Fibroblast of gingiva (primary cell): ENCODE measurements around the gene RUVBL2.
"Not testable (repeated sequence)": the region's sequence is repeated elsewhere in the genome, so short reads cannot be mapped to it uniquely, and the experiment has no call there.

Experiments
- DNase-seq: peaks from one replicate; pipeline ENCODE4 v3.0.0-alpha.2; 2011; ENCODE audit warnings: low read depth

RUVBL2 gene

GRCh38 chr19:49018388-49019241 is 24.9 kb downstream of the RUVBL2 start:
- DNase-seq: not testable (repeated sequence)

- DNase-seq: no peak
These were observed 25.7 kb downstream of the RUVBL2 start for GRCh38 chr19:49019242-49019932.

GRCh38 chr19:49020342-49020741 is 26.7 kb downstream of the RUVBL2 start:
- no peak for DNase-seq

- DNase-seq: peak; percentile 54
These were observed 27.5 kb downstream of the RUVBL2 start for GRCh38 chr19:49020931-49021895.

- DNase-seq: no peak
These were observed 28.4 kb downstream of the RUVBL2 start for GRCh38 chr19:49022116-49022515.

- not testable (repeated sequence) for DNase-seq
These were observed 30.5 kb downstream of the RUVBL2 start, which contains the start of gene CGB3 for GRCh38 chr19:49024233-49024632. TSS of gene CGB3 (minus strand) at chr19:49024333. CDS start at chr19:49023971, 362 bp downstream.

- not testable (repeated sequence) for DNase-seq
These were observed 31.4 kb downstream of the RUVBL2 start for GRCh38 chr19:49025088-49025487.

- not testable (repeated sequence) for DNase-seq
These were observed 31.9 kb downstream of the RUVBL2 start for GRCh38 chr19:49025599-49025998.

- DNase-seq: not testable (repeated sequence)
These were observed 35.0 kb downstream of the RUVBL2 start for GRCh38 chr19:49028686-49029085.

GRCh38 chr19:49029749-49030148 is 36.1 kb downstream of the RUVBL2 start:
- DNase-seq: not testable (repeated sequence)

- DNase-seq: not testable (repeated sequence)
These were observed 36.6 kb downstream of the RUVBL2 start for GRCh38 chr19:49030323-49030722.

GRCh38 chr19:49031642-49032301 is 38.1 kb downstream of the RUVBL2 start, which contains the start of gene CGB2:
TSS of gene CGB2 (plus strand) at chr19:49031890. CDS start at chr19:49032096, 206 bp downstream.
- not testable (repeated sequence) for DNase-seq

- DNase-seq: not testable (repeated sequence)
These were observed 43.1 kb downstream of the RUVBL2 start, which contains the start of gene CGB1 for GRCh38 chr19:49036815-49037214. TSS of gene CGB1 (minus strand) at chr19:49036895. CDS start at chr19:49036711, 184 bp downstream.

GRCh38 chr19:49038111-49038510 is 44.4 kb downstream of the RUVBL2 start:
- not testable (repeated sequence) for DNase-seq

- DNase-seq: not testable (repeated sequence)
These were observed 45.0 kb downstream of the RUVBL2 start for GRCh38 chr19:49038557-49039276.

- DNase-seq: not testable (repeated sequence)
These were observed 46.0 kb downstream of the RUVBL2 start for GRCh38 chr19:49039736-49040135.

GRCh38 chr19:49042177-49042576 is 48.5 kb downstream of the RUVBL2 start:
- DNase-seq: no peak

GRCh38 chr19:49042666-49043065 is 49.0 kb downstream of the RUVBL2 start:
- not testable (repeated sequence) for DNase-seq

GRCh38 chr19:49043548-49043947 is 49.9 kb downstream of the RUVBL2 start, which contains the start of gene CGB5:
TSS of gene CGB5 (plus strand) at chr19:49043848. CDS start at chr19:49044210, 362 bp downstream.
- DNase-seq: not testable (repeated sequence)

GRCh38 chr19:49049011-49049410 is 55.3 kb downstream of the RUVBL2 start, which contains the start of gene CGB8:
TSS of gene CGB8 (minus strand) at chr19:49049111. CDS start at chr19:49048739, 372 bp downstream.
- not testable (repeated sequence) for DNase-seq
